ENCODE measurements around the gene RBM4.

DNA sequence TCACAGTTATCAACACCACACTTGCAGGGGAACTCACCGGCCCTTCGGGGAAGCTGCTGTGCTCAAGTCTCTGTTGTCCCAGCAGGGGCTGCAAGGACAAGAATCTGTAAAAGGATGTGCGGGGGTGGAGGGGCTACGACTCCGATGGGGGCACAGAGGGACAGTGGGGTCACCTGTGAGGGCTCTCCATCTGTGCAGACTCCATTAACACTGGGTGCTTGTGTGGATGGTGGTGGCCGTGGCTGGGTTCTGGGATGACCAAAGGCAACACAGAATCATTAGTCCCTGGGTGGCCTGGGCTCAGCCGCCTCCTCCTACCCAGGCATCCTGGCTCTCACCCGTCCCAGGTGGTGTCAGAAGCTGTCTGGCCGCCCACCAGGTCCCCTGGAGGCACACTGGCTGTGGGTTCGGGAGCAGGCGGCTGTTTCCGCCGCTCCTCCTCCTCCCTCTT is 49.4 kb downstream of the RBM4 start:
- TF ChIP-seq, protein P1, sequence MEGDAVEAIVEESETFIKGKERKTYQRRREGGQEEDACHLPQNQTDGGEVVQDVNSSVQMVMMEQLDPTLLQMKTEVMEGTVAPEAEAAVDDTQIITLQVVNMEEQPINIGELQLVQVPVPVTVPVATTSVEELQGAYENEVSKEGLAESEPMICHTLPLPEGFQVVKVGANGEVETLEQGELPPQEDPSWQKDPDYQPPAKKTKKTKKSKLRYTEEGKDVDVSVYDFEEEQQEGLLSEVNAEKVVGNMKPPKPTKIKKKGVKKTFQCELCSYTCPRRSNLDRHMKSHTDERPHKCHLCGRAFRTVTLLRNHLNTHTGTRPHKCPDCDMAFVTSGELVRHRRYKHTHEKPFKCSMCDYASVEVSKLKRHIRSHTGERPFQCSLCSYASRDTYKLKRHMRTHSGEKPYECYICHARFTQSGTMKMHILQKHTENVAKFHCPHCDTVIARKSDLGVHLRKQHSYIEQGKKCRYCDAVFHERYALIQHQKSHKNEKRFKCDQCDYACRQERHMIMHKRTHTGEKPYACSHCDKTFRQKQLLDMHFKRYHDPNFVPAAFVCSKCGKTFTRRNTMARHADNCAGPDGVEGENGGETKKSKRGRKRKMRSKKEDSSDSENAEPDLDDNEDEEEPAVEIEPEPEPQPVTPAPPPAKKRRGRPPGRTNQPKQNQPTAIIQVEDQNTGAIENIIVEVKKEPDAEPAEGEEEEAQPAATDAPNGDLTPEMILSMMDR (IDR thresholded peaks at IDR 0.05), result no peak
- no peak for TF ChIP-seq POLR2AphosphoS5 (IDR thresholded peaks at IDR 0.05)
- no peak for TF ChIP-seq EP300 (IDR thresholded peaks at IDR 0.05; ENCODE audit: low read depth)
- TF ChIP-seq POLR2A (IDR thresholded peaks at IDR 0.05), result no peak

Data from transverse colon (tissue), 4 donors.